MM.1S (cell line): ENCODE measurements around the gene CACNA1C.

Source experiments
- EZH2 ChIP-seq: fragments of 300-600 bp; sonication (generic); optimal IDR thresholded peaks from 2 replicates; pipeline ENCODE3; 2017; ENCODE audit warnings: low read depth, mild to moderate bottlenecking, antibody characterized with exemption, low read length, mixed read lengths
- TF ChIP-seq, protein P1 (sequence below): fragments of 300-600 bp; sonication (generic); IDR thresholded peaks from 2 replicates; pipeline ENCODE4 v1.5.1; 2016; ENCODE audit warnings: antibody characterized with exemption, low read length, mixed read lengths

DNA sequence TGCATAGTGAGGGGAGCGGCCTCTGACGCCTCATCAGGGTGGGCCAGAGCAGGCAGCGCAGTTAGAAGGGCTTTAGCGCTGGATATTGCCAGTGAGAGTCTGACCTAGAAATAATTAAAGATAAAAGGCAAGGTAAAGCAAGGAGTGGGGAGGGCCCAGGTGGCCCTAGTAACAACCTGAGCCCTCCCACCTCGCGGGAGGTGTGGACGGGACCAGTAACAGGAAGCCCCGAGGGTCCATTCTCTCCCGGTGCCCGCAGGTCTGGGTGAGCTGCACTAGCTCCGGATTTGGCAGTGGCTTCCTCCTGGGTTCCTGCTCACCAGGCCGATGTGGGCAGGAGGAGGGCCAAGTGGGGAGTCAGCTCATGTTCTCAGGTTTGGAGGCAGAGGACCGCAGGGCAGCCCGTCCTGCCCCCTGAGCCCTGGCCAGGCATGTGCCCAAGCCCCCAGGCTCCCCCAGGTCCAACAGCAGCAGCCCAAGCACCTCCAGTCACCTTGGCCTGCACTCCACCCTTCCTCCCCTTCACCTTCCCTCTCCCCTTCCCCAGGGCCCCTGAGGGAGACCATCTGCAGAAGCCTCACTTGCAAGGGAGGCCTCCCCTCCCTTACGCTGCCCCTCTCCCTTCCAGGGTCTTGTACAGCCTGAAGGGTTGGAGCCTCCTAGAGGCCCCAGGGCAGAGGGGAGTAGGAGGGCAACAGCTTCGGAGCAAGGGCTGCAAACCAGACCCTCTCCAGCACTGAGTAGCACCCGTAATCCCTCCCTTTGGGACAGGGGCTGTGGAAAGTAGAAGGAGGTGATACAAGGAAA, 597.7 kb downstream of the CACNA1C start:
- TF ChIP-seq, protein P1, sequence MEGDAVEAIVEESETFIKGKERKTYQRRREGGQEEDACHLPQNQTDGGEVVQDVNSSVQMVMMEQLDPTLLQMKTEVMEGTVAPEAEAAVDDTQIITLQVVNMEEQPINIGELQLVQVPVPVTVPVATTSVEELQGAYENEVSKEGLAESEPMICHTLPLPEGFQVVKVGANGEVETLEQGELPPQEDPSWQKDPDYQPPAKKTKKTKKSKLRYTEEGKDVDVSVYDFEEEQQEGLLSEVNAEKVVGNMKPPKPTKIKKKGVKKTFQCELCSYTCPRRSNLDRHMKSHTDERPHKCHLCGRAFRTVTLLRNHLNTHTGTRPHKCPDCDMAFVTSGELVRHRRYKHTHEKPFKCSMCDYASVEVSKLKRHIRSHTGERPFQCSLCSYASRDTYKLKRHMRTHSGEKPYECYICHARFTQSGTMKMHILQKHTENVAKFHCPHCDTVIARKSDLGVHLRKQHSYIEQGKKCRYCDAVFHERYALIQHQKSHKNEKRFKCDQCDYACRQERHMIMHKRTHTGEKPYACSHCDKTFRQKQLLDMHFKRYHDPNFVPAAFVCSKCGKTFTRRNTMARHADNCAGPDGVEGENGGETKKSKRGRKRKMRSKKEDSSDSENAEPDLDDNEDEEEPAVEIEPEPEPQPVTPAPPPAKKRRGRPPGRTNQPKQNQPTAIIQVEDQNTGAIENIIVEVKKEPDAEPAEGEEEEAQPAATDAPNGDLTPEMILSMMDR: no peak
- no peak for TF ChIP-seq EZH2
